Psoas muscle (tissue), 8 donors: ENCODE results near the gene ARID4B. TPM values are rescaled to one million over a fixed set of nuclear protein-coding genes. Genes with fewer than 3 reads are reported as not detected.

ENCODE experiments used
- ATAC-seq, 4 donors: fragments of 200-7000 bp; cut with Tn5 transposase; one replicate each; pipeline ENCODE4 v1.9.1; 2020; ENCODE audit warnings: moderate library complexity in 3 of 4, mild to moderate bottlenecking in 2 of 4
- DNase-seq, 2 donors: peaks; one replicate each; pipeline ENCODE4 v3.0.0-alpha.2; 2020
- H3K27ac ChIP-seq: fragments of 200-600 bp; one replicate; pipeline ENCODE4 v1.8.0; 2022
- H3K27me3 ChIP-seq, 3 donors: fragments of 200-600 bp in 1 of 3; one replicate each; pipeline versions ENCODE4 v1.6.1 to v1.8.0; 2013 to 2022; ENCODE audit warnings: low read length in 2 of 3, mild to moderate bottlenecking in 2 of 3, moderate library complexity in 1 of 3; ENCODE audit not compliant: insufficient read depth in 3 of 3
- H3K36me3 ChIP-seq, 2 donors: fragments of 200-600 bp in 1 of 2; one replicate each; pipeline versions ENCODE4 v1.6.1 to v1.8.0; 2013 to 2022; ENCODE audit warnings: low read depth in 1 of 2, mild to moderate bottlenecking in 1 of 2, moderate library complexity in 1 of 2; ENCODE audit not compliant: insufficient read depth in 1 of 2
- H3K4me1 ChIP-seq: fragments of 200-600 bp; one replicate; pipeline ENCODE4 v1.8.0; 2022
- H3K4me3 ChIP-seq: fragments of 200-600 bp; one replicate; pipeline ENCODE4 v1.8.0; 2022; ENCODE audit warnings: mild to moderate bottlenecking
- H3K9me3 ChIP-seq: fragments of 200-600 bp; one replicate; pipeline ENCODE4 v1.8.0; 2022
- WGBS, 3 donors: extraction: QIAGEN DNeasy Blood & Tissue Kit; methylation state at CpG; one replicate each; pipeline versions ENCODE4 v1.1.6 to v1.1.7; 2013; 5-methylcytosine and 5-hydroxymethylcytosine counted together
- intact Hi-C, 2 donors: fragments of 100-400 bp; cut with DNase I; formaldehyde crosslinking; loops; one replicate each; pipeline versions ENCODE4 v1.11.0 to v1.14.2; 2022
- polyA plus RNA-seq, 3 donors: library from polyadenylated mRNA; stranded (reverse); fragments of 200-250 nt; gene quantifications; one replicate each; pipeline ENCODE4 v1.2.3, GENCODE V29; 2013
- total RNA-seq, 4 donors: library from RNA; stranded (reverse); fragmentation: NEBNext Ultra II Directional in 2 of 4; extraction: Animal tissue kit (Norgen Biotek cat#: 25700) in 2 of 4; gene quantifications; one replicate each; pipeline versions ENCODE4 v1.2.1 to v1.2.4, GENCODE V29; 2021 to 2023
- TF ChIP-seq, protein P1 (sequence below): fragments of 200-600 bp; IDR thresholded peaks from one replicate; pipeline ENCODE4 v1.8.0; 2022; ENCODE audit warnings: antibody characterized with exemption
- donor health status: healthy with polysubstance abuse.
- donor health status: DM: no; HTN: no; CAD: no; lungs with moderate emphysema.
- donor health status: Bipolar disorder and iron deficiency.
- donor health status: healthy.
- donor health status: DM: yes; HTN: yes; CAD: no.
- donor health status: DM: no; HTN: no; CAD: no.
- donor health status: DM: no; HTN: no; CAD: no.
- donor health status: DM: yes; HTN: yes; CAD: no.

Gene ARID4B
- total and polyA plus RNA-seq, 7 donors = 2.9 to 16.0 (median 13.7) TPM

DNA sequence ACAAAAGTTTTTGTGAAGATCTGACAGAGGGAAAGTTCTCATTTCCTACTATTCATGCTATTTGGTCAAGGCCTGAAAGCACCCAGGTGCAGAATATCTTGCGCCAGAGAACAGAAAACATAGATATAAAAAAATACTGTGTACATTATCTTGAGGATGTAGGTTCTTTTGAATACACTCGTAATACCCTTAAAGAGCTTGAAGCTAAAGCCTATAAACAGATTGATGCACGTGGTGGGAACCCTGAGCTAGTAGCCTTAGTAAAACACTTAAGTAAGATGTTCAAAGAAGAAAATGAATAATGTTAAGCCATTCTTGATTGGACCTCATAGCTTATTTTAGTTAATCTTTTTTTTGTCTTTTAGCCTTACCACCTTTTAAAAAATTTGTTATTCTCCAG, 14.5 kb upstream of the ARID4B start:
- H3K36me3 ChIP-seq = peaks cover 4 to 81% of the 10 kb centered on the region in 2 donors
- DNase-seq (no peak), ATAC-seq (no peak)
- WGBS, 3 donors = 91 to 92% (median 91%) methylated on average over 3 of the region's 3 CpGs
- no peaks in the 10 kb centered on the region for H3K27me3 ChIP-seq
- H3K27ac ChIP-seq = no peak overlapping the region
- no peaks in the 10 kb centered on the region for H3K9me3 ChIP-seq
- intact Hi-C loops = no loop called here
- no peaks in the 10 kb centered on the region for H3K4me1 ChIP-seq
- H3K4me3 ChIP-seq = no peak overlapping the region
- TF ChIP-seq, protein P1, sequence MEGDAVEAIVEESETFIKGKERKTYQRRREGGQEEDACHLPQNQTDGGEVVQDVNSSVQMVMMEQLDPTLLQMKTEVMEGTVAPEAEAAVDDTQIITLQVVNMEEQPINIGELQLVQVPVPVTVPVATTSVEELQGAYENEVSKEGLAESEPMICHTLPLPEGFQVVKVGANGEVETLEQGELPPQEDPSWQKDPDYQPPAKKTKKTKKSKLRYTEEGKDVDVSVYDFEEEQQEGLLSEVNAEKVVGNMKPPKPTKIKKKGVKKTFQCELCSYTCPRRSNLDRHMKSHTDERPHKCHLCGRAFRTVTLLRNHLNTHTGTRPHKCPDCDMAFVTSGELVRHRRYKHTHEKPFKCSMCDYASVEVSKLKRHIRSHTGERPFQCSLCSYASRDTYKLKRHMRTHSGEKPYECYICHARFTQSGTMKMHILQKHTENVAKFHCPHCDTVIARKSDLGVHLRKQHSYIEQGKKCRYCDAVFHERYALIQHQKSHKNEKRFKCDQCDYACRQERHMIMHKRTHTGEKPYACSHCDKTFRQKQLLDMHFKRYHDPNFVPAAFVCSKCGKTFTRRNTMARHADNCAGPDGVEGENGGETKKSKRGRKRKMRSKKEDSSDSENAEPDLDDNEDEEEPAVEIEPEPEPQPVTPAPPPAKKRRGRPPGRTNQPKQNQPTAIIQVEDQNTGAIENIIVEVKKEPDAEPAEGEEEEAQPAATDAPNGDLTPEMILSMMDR = no peak

DNA sequence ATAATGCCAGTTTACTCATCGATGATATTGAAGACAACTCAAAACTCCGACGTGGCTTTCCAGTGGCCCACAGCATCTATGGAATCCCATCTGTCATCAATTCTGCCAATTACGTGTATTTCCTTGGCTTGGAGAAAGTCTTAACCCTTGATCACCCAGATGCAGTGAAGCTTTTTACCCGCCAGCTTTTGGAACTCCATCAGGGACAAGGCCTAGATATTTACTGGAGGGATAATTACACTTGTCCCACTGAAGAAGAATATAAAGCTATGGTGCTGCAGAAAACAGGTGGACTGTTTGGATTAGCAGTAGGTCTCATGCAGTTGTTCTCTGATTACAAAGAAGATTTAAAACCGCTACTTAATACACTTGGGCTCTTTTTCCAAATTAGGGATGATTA, 14.1 kb upstream of the ARID4B start:
- H3K4me1 ChIP-seq = no peaks in the 10 kb centered on the region
- H3K36me3 ChIP-seq = peaks cover 4 to 86% of the 10 kb centered on the region in 2 donors
- ATAC-seq (no peak), DNase-seq (no peak)
- no peaks in the 10 kb centered on the region for H3K9me3 ChIP-seq
- intact Hi-C loops = no loop called here
- H3K27ac ChIP-seq = no peak overlapping the region
- H3K27me3 ChIP-seq = no peaks in the 10 kb centered on the region
- TF ChIP-seq, protein P1 = no peak
- WGBS, 3 donors = 45 to 53% (median 52%) methylated on average over 6 of the region's 6 CpGs
- H3K4me3 ChIP-seq = no peak overlapping the region

DNA sequence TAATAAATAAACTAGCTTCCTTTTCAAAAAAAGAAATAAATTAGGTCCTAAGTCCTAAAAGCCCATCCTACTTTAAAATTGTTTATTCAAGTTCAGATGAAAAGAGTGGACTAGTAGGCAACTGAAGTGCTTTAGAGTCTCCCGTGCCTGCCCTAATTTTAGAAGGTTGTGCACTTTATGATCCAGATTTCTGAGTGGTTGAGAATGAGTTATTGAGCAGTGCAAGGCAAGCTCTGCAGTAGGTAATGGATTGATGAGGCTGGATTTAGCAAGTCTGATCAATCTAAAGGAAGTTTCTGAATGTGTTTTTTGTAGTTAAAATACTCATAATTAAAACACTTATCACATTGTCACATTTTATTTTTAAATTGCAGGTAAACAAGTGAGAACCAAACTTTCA, 13.4 kb upstream of the ARID4B start:
- intact Hi-C loops = no loop called here

DNA sequence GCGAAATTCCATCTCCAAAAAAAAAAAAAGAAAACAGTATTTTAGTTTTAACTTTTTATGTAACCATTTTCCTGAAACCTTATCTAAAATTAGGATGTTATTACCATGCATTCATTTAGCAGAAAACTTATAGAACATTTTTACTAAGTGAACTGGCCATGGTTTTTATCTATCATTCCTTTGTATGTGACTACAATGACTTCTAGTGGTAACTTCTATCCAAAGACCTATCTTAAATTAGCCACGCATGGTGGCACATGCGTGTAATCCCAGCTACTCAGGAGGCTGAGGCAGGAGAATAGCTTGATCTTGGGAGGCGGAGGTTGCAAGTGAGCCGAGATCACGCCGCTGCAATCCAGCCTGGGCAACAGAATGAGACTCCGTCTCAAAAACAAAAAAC, 11.8 kb upstream of the ARID4B start:
- intact Hi-C loops = no loop called here
- no peak overlapping the region for H3K4me3 ChIP-seq
- 81 to 83% (median 82%) methylated on average over 8 of the region's 8 CpGs for WGBS, 3 donors

More for the DNA sequence above, 13.4 kb upstream of the ARID4B start:
- H3K27ac ChIP-seq = no peak overlapping the region
- DNase-seq (no peak), ATAC-seq (no peak)
- TF ChIP-seq, protein P1 = no peak
- no peak overlapping the region for H3K4me3 ChIP-seq
- H3K9me3 ChIP-seq = no peaks in the 10 kb centered on the region
- H3K4me1 ChIP-seq = no peaks in the 10 kb centered on the region
- 32 to 63% (median 41%) methylated on average over 1 of the region's 1 CpG for WGBS, 3 donors
- no peaks in the 10 kb centered on the region for H3K27me3 ChIP-seq
- peaks cover 4 to 88% of the 10 kb centered on the region in 2 donors for H3K36me3 ChIP-seq

DNA sequence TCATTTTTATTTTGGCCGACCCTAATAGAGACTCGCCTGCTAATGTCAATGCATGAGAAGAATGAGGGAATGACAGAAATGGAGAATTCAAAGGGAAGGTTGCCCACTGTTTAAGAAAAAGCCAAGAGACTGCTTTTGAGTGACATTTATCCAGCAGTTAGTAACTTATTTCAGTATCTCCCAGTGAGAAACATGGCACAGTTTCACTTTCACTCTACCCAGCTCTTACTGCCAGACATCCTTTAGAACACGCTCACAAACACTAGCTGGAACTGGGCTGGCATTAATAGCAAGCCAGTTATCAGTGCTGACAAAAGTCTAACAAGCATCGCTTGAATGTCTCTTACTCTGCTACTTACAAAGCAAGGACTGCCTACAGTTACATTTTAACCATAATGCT, 8.9 kb upstream of the ARID4B start:
- DNase-seq (no peak), ATAC-seq (no peak)
- intact Hi-C loops = no loop called here
- Histone ChIP-seq H3K27ac (no peak overlapping the region), H3K4me3 (no peak overlapping the region), H3K27me3 (no peaks in the 10 kb centered on the region), H3K36me3 (peaks cover 4 to 62% of the 10 kb centered on the region in 2 donors), H3K9me3 (no peaks in the 10 kb centered on the region), H3K4me1 (peaks cover 7% of the 10 kb centered on the region)
- WGBS, 3 donors = 82 to 89% (median 83%) methylated on average over 4 of the region's 4 CpGs
- TF ChIP-seq, protein P1 = no peak

More for the DNA sequence above, 11.8 kb upstream of the ARID4B start:
- TF ChIP-seq, protein P1 = no peak
- Histone ChIP-seq H3K4me1 (no peaks in the 10 kb centered on the region), H3K27me3 (no peaks in the 10 kb centered on the region), H3K27ac (no peak overlapping the region), H3K36me3 (peaks cover 4 to 87% of the 10 kb centered on the region in 2 donors), H3K9me3 (no peaks in the 10 kb centered on the region)
- no peak for DNase-seq
- ATAC-seq = no peak
